OCI-LY7 (cell line): ENCODE measurements around the gene ABHD12.
A peak's percentile ranks its signal among the peaks of the same experiment; 100 is the strongest.

Experiments used
- CTCF ChIP-seq: fragments of 200-600 bp; sonication (generic); conservative IDR thresholded peaks from 2 replicates; pipeline ENCODE4 v1.5.1; 2014; ENCODE audit warnings: mild to moderate bottlenecking, antibody characterized with exemption, low read length, moderate library complexity, mixed read lengths
- EZH2phosphoT487 ChIP-seq: fragments of 200-600 bp; sonication (generic); IDR thresholded peaks from 2 replicates; pipeline ENCODE4 v1.6.1; 2018; ENCODE audit warnings: low read depth, borderline replicate concordance, mild to moderate bottlenecking, mixed run types, antibody characterized with exemption, low read length, moderate library complexity, mixed read lengths

GRCh38 chr20:25296094-25297093 lies 94.2 kb downstream of the ABHD12 start:
- TF ChIP-seq CTCF (peak; percentile 74), EZH2phosphoT487 (no peak)
